Ishikawa (cell line): Measurements from ENCODE around the gene TARBP2.

Source experiments
- CEBPB ChIP-seq: IDR thresholded peaks from 2 replicates; pipeline ENCODE4 v1.6.1; 2012
- CREB1 ChIP-seq: IDR thresholded peaks from 2 replicates; pipeline ENCODE4 v1.6.1; 2012; ENCODE audit warnings: low read depth
- EGR1 ChIP-seq: IDR thresholded peaks from 2 replicates; pipeline ENCODE4 v1.6.1; 2012
- EP300 ChIP-seq: IDR thresholded peaks from 2 replicates; pipeline ENCODE4 v1.6.1; 2012; ENCODE audit warnings: borderline replicate concordance
- FOXM1 ChIP-seq: IDR thresholded peaks from 2 replicates; pipeline ENCODE4 v1.6.1; 2012; ENCODE audit warnings: low read depth, borderline replicate concordance
- NFIC ChIP-seq: IDR thresholded peaks from 2 replicates; pipeline ENCODE4 v1.6.1; 2012
- RAD21 ChIP-seq: IDR thresholded peaks from 2 replicates; pipeline ENCODE4 v1.6.1; 2012; ENCODE audit warnings: low read depth
- REST ChIP-seq: IDR thresholded peaks from 2 replicates; pipeline ENCODE4 v1.6.1; 2012; ENCODE audit warnings: low read depth, mild to moderate bottlenecking
- TAF1 ChIP-seq: IDR thresholded peaks from 2 replicates; pipeline ENCODE4 v1.6.1; 2012; ENCODE audit warnings: low read depth, mild to moderate bottlenecking
- TCF12 ChIP-seq: IDR thresholded peaks from 2 replicates; pipeline ENCODE4 v1.6.1; 2012; ENCODE audit warnings: low read depth
- TEAD4 ChIP-seq: IDR thresholded peaks from 2 replicates; pipeline ENCODE4 v1.6.1; 2012
- USF1 ChIP-seq: IDR thresholded peaks from 2 replicates; pipeline ENCODE4 v1.6.1; 2012
- YY1 ChIP-seq: IDR thresholded peaks from 2 replicates; pipeline ENCODE4 v1.6.1; 2012; ENCODE audit warnings: low read depth
- ZBTB7A ChIP-seq: IDR thresholded peaks from 2 replicates; pipeline ENCODE4 v1.6.1; 2012; ENCODE audit warnings: low read depth
- TF ChIP-seq, protein P1 (sequence below): IDR thresholded peaks from 2 replicates; pipeline ENCODE4 v1.6.1; 2012

Gene TARBP2

DNA sequence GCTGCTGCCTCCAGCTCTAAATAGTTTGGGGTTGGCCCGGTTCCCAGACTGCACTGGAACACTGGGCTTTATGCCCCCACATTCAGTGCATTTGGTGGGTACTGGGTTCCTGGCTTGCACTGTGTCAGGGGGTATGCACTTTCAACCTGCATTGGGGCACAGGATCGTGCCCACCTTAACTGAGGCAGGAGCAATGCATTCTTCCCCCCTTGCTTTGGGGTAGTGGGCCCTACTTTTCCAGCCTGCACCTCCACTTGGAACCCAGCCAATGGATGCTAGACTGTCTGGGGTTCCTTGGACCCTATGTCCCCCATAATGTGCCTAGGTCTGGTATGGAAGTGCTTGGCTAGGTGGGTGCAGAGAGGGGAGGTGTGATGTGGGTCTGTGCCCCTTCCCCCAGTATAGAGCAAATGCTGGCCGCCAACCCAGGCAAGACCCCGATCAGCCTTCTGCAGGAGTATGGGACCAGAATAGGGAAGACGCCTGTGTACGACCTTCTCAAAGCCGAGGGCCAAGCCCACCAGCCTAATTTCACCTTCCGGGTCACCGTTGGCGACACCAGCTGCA is 615 bp downstream of the TARBP2 start:
- TF ChIP-seq CEBPB (no peak), TEAD4 (no peak), ZBTB7A (0 out of 2 replicates have a peak, but pooled peaks have one; percentile 16), NFIC (peak; percentile 91), RAD21 (no peak), EP300 (no peak)
- TF ChIP-seq, protein P1, sequence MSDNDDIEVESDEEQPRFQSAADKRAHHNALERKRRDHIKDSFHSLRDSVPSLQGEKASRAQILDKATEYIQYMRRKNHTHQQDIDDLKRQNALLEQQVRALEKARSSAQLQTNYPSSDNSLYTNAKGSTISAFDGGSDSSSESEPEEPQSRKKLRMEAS = no peak

DNA sequence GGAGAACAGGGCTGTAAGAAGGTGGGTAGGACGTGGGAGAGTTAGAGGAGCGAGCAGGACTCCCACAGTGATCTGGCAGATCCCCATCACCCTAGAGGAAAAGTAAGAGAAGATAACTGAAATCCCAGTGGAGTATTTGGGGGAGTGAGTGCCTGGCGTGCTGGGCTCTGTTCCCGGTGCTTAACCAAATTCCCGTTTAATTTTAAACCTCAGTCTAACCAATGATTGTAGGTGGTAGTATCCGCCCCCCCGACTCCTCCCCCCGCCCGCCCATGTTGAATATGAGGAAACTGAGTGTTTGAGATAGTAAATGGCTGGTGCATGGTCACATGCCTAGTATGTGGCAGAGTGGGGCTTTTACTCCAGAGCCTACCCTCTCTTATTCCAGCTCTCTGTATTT is 1.2 kb downstream of the TARBP2 start:
- TF ChIP-seq, protein P1 = no peak
- TF ChIP-seq TCF12 (no peak), USF1 (no peak), EP300 (no peak), FOXM1 (no peak), TEAD4 (no peak), ZBTB7A (no peak), RAD21 (no peak)

DNA sequence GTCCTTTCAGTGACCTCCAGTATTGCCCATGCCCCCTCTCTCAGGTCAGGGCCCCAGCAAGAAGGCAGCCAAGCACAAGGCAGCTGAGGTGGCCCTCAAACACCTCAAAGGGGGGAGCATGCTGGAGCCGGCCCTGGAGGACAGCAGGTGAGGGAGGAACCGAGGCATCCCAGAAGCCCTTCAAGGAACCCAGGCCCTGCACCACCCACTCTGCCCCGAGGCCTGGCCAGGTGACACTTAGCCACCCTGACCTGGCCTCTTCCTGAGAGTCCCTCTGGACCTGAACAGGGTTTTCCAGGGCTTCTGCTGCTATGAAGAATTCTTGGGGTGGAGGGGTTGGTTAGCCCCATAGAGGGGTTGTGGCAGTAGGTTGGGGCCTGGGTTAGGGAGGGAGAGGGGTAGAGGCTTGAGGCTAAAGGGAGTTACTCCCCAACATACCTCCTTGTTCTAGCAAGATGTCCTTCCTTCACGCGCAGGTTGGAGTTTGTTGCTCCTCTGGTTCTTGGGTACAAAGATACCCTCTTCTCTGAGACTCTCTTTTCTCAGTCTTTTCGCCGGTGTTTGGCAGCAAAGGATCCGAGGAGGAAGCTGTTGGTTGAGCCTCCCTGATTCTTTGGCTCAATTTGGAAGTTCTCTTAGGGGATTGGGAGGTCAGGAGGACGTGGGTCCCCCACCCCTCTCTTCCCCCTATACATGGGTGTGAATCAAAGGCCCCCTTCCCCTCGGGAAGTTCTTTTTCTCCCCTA is 2.1 kb downstream of the TARBP2 start:
- TF ChIP-seq NFIC = no peak
- no peak for TF ChIP-seq EP300
- no peak for TF ChIP-seq RAD21
- TF ChIP-seq CEBPB = no peak
- no peak for TF ChIP-seq USF1
- no peak for TF ChIP-seq ZBTB7A
- no peak for TF ChIP-seq REST
- TF ChIP-seq TEAD4 = no peak
- TF ChIP-seq TAF1 = no peak
- no peak for TF ChIP-seq YY1
- no peak for TF ChIP-seq EGR1
- no peak for TF ChIP-seq FOXM1
- no peak for TF ChIP-seq TCF12
- TF ChIP-seq, protein P1 = no peak
- TF ChIP-seq CREB1 = no peak

DNA sequence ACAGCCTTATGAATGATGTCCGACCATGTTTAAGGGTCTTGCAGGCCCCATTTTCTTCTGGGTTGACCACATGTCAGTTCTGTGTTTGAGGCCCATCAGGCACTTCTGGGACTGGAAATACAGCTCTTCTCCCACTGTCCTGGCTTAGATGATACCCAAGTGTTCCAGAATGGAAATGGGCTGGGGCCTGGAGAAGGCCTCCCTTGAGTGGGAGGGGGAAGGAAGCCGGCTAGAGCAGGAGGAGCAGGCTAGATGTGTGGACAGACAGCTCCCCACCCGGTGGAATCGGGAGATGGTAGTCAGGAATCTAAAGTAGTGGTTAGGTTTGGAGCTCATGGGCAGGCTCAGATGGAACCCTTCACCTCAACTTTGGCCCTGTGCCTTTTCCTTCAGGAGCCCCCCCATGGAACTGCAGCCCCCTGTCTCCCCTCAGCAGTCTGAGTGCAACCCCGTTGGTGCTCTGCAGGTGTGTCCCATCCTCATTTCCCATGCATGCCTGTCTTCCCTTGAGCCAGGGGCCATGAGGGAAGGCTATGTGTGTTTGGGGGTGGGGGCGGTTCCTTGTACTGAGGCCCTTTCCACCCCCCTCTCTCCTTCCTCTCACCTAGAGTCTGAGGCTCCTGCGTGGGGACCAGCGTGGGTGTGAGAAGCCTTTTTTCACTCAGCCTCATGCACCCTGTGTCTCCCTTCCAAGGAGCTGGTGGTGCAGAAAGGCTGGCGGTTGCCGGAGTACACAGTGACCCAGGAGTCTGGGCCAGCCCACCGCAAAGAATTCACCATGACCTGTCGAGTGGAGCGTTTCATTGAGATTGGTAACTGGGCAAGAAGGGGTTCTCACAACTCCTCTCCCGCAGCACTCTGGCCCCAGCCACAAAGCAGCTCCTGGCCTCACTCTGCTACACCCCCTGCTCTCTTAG is 3.2 kb downstream of the TARBP2 start:
- TF ChIP-seq CEBPB (no peak), FOXM1 (no peak), EP300 (no peak), TEAD4 (no peak), TAF1 (no peak), TCF12 (no peak), EGR1 (no peak), USF1 (no peak), NFIC (no peak)
- TF ChIP-seq, protein P1 = no peak

GRCh38 chr12:53505086-53505485 is 4.0 kb downstream of the TARBP2 start:
- TF ChIP-seq EP300 = no peak

GRCh38 chr12:53505555-53506449 is 4.7 kb downstream of the TARBP2 start:
- TF ChIP-seq EGR1 (no peak), REST (no peak), USF1 (no peak), TAF1 (no peak), CEBPB (no peak), EP300 (no peak), NFIC (no peak), YY1 (no peak), RAD21 (no peak), TEAD4 (no peak), CREB1 (no peak), FOXM1 (no peak), TCF12 (no peak), ZBTB7A (no peak)
- TF ChIP-seq, protein P1 = no peak
